Activated naive CD8-positive, alpha-beta T cell (primary cell): ENCODE data around the gene CCL7.
"Not testable (repeated sequence)": the region's sequence is repeated elsewhere in the genome, so short reads cannot be mapped to it uniquely, and the experiment has no call there.

Source experiments
- H3K27ac Mint-ChIP-seq: one replicate; pipeline ENCODE4 v1.8.0; 2021; ENCODE audit warnings: mixed read lengths
- H3K27me3 Mint-ChIP-seq: one replicate; pipeline ENCODE4 v1.8.0; 2021; ENCODE audit warnings: mixed read lengths
- H3K36me3 Mint-ChIP-seq: one replicate; pipeline ENCODE4 v1.8.0; 2021; ENCODE audit warnings: mixed read lengths
- H3K4me1 Mint-ChIP-seq: one replicate; pipeline ENCODE4 v1.8.0; 2021; ENCODE audit warnings: low read depth, mixed read lengths
- H3K4me3 Mint-ChIP-seq: one replicate; pipeline ENCODE4 v1.8.0; 2021; ENCODE audit warnings: mild to moderate bottlenecking, mixed read lengths
- H3K9me3 Mint-ChIP-seq: one replicate; pipeline ENCODE4 v1.8.0; 2021; ENCODE audit warnings: low read depth, mixed read lengths

Gene CCL7

DNA sequence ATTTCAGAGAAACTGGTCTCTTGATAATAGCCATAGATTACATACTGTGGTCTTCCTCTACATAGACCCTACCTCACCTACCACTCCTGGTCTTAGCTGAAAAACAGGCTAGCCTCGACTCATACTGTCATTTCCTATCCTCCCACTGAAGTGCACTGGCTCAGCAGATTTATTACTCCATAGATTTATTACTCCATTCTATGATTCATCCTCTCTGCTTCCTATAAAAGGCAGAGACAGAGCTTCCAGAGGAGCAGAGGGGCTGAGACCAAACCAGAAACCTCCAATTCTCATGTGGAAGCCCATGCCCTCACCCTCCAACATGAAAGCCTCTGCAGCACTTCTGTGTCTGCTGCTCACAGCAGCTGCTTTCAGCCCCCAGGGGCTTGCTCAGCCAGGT is at the start of gene CCL7:
Gene CCL7, plus strand, starts transcription at position 253 of the 400 bp plus-strand sequence. Its CDS starts 70 bp downstream, at position 323.
- Mint-ChIP-seq H3K36me3 (no peaks in the 10 kb centered on the region), H3K4me1 (no peaks in the 10 kb centered on the region), H3K9me3 (no peaks in the 10 kb centered on the region), H3K27me3 (peaks cover 15% of the 10 kb centered on the region), H3K4me3 (no peak within 1 kb of the TSS), H3K27ac (no peak within 1 kb of the TSS)

DNA sequence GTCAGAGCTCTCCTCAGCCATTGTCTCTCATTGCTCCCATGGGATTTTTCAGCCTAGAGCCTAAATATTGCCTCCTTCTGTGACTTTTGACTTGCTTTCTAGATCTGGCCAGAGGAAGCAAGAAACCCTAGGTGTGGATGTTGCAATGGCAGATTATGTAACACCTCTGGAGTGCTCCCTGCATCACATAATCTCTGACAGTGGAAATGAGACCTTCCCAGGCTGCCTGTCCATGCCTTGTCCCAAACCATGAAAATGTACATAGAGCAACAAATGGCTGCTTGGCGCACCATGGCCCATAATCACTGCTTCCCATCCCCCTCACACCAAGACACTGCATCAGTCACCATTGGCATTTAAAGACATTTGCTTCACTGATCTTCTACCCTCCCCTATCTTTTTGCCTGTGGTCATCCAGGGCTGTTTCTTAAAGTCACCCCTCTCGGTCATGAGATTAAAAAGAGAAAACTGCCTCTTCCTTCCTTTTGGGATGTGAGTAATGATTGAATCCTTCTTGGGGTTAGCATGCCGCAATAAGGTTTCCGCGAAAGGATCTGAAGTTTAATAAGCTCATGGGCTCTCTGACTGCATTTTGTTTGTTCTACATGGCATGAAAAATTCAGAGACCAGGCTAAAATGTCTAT is 49.1 kb upstream of the CCL7 start:
- Mint-ChIP-seq H3K4me1 (no peaks in the 10 kb centered on the region), H3K36me3 (no peaks in the 10 kb centered on the region), H3K27me3 (peaks cover 24% of the 10 kb centered on the region), H3K4me3 (no peak overlapping the region), H3K9me3 (no peaks in the 10 kb centered on the region), H3K27ac (no peak overlapping the region)

DNA sequence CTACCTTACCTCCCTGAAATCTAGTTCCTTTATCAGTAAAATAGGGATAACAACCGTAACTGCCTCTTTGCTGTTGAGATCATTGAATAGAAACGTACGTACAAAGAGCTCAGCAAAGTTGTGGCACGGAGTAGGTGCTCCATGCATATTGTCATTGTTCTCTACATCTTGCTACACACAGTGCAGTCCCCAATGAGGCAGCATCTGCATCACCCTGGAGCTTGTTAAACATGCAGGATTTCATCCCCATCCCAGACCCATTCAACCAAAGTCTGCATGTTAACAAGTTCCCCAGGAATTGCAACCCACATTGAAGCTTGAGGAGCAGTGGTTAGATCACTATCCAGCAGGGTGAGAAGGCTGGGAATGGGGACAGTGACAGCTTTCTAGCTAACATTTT is 48.6 kb upstream of the CCL7 start:
- peaks cover 24% of the 10 kb centered on the region for H3K27me3 Mint-ChIP-seq

DNA sequence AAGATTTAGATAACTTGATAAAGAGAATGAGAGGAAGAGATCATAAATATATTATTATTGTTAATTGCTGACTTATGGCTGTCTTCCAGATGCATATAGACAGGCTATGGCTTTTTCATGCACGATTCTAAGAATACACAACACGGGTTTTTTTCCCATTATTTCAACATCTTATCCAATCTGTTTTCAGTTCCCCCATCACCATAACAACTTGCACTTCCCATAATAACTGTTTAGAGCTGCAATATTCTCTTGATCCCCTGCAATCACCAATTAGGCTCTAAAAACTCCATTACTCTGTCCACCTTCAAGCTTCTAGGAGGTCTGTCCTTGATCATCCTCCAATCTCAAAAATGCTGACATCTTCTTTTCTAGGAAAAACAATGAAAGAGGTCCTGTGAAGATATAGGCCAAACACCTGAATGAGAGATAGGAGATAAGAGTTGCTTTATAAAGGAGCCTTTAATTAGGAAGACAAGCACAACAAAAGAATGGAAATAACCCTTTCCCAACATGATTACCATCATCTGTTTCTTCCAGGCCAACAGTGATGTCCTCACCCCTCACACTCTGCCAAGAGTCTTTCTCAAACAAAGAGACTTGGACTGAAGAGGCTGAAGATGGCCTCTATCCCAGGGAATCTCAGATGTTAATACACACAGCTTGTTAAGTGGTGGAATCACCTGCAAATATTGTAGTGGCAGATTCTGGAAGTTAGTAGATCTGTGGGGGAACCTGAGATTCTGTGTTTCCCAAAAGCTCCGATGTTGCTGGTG is 47.1 kb upstream of the CCL7 start:
- no peak overlapping the region for H3K4me3 Mint-ChIP-seq
- H3K27ac Mint-ChIP-seq = no peak overlapping the region
- peaks cover 19% of the 10 kb centered on the region for H3K27me3 Mint-ChIP-seq
- no peaks in the 10 kb centered on the region for H3K36me3 Mint-ChIP-seq
- H3K9me3 Mint-ChIP-seq = no peaks in the 10 kb centered on the region
- no peaks in the 10 kb centered on the region for H3K4me1 Mint-ChIP-seq

More for the DNA sequence above, 48.6 kb upstream of the CCL7 start:
- no peak overlapping the region for H3K4me3 Mint-ChIP-seq
- H3K36me3 Mint-ChIP-seq = no peaks in the 10 kb centered on the region
- H3K9me3 Mint-ChIP-seq = no peaks in the 10 kb centered on the region
- H3K27ac Mint-ChIP-seq = no peak overlapping the region
- no peaks in the 10 kb centered on the region for H3K4me1 Mint-ChIP-seq

DNA sequence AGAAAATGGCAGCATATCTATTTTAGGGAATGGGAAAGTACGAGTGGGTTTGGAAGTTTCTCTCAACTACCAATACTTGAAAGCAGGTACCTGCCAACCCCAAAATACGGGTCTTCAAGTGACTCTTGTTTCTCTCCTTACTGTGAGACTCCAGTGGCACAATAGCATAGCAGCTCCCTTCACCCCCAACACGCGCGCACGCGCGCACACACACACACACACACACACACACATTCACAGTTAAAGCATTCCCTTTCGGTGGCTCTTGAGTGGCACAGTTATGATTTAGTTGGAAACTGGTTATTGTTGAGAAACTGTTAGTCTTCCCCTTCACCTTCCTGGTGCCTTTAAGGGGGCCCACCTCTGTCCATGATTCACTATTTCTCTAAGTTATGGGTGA is 45.0 kb upstream of the CCL7 start:
- Mint-ChIP-seq H3K36me3 (peaks cover 5% of the 10 kb centered on the region), H3K4me3 (no peak overlapping the region), H3K4me1 (no peaks in the 10 kb centered on the region), H3K27ac (no peak overlapping the region), H3K27me3 (peaks cover 19% of the 10 kb centered on the region), H3K9me3 (peaks cover 5% of the 10 kb centered on the region)

DNA sequence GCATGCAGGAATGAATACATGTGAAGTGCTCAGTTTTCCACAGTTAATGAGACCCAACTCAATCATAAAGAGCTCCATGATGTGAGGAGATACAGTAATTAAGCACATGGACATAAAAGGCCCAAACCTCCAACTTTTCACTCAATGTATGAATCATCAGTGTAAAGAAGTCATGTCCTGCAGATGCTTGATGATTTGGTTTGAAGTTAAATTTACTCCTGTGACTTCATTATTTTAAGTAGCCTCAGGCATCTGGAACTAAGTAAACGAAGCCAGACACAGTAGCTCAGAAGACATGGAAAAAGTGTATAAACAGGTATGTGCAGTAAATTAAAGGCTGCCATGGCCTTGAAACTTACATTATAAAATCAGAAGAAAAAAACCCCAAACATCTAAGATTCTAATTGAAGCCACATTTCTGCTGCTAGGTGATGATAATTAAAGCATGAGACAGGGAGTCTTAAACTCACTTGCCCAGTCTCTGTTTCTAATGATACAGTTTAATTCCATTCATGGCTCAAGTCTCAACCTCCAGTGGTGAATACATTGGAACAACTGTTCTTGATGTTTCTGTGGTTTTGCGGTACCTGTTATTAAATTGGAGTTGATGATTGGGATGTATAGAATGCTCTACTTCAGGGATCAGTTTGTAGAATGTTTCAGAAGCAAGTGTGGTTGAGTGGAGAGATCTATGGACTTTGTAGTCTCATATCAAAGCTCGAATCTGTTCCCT is 43.8 kb upstream of the CCL7 start:
- Mint-ChIP-seq H3K4me3 (no peak overlapping the region), H3K4me1 (no peaks in the 10 kb centered on the region), H3K27me3 (peaks cover 25% of the 10 kb centered on the region), H3K36me3 (peaks cover 5% of the 10 kb centered on the region), H3K9me3 (peaks cover 5% of the 10 kb centered on the region), H3K27ac (no peak overlapping the region)

DNA sequence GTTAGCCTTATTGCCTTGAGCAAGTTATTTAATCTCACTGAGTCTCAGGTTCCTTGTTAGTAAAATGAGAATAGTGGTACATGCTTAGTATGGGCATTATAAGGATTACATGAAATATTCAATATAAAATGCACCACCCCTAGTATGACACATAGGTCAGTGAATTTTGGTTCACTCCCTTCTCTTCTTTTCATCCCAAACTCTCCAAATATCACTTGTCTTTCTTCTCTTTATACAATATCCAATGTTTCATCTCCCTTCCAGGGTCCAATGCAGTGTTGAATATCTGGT is 43.3 kb upstream of the CCL7 start:
- Mint-ChIP-seq H3K4me3 (no peak overlapping the region), H3K27me3 (peaks cover 28% of the 10 kb centered on the region), H3K27ac (no peak overlapping the region), H3K4me1 (no peaks in the 10 kb centered on the region), H3K9me3 (peaks cover 5% of the 10 kb centered on the region), H3K36me3 (peaks cover 5% of the 10 kb centered on the region)

DNA sequence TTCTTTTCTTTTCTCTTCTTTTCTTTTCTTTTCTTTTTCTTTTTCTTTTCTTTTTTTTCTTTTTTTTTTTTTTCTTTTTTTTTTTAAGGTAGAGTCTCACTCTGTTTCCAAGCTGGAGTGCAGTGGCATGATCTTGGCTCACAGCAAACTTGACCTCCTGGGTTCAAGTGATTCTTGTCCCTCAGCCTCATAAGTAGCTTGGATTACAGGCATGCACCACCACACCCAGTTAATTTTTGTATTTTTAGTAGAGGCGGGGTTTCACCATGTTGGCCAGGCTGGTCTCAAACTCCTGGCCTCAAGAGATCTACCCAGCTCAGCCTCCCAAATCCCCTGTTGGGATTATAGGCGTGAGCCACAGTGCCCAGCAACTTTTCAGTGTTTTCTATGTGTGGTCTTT is 42.7 kb upstream of the CCL7 start:
- not testable (repeated sequence) for H3K4me1 Mint-ChIP-seq, H3K27ac Mint-ChIP-seq, H3K4me3 Mint-ChIP-seq, H3K36me3 Mint-ChIP-seq, H3K9me3 Mint-ChIP-seq
- peaks cover 24% of the 10 kb centered on the region for H3K27me3 Mint-ChIP-seq

DNA sequence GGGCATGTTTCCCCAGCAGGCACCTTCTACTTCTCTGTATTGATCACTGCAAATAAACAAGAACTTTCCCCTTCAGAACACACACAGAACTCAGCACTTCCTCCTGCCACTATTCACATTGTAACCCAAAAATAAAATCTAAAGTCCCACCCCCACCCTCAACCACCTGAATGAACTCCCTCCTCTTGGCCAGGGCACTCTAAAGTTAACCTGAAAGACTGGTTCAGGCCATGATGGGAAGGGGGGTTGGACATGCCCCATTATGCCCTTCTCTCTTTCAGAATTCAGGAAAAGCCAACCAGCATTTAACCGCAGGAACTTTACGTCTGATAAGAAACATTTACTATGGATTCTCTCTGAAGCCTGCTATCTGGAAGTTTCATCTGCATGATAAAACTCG is 42.3 kb upstream of the CCL7 start:
- Mint-ChIP-seq H3K9me3 (peaks cover 5% of the 10 kb centered on the region), H3K36me3 (peaks cover 5% of the 10 kb centered on the region), H3K27me3 (peaks cover 23% of the 10 kb centered on the region), H3K4me3 (no peak overlapping the region), H3K4me1 (no peaks in the 10 kb centered on the region), H3K27ac (no peak overlapping the region)

DNA sequence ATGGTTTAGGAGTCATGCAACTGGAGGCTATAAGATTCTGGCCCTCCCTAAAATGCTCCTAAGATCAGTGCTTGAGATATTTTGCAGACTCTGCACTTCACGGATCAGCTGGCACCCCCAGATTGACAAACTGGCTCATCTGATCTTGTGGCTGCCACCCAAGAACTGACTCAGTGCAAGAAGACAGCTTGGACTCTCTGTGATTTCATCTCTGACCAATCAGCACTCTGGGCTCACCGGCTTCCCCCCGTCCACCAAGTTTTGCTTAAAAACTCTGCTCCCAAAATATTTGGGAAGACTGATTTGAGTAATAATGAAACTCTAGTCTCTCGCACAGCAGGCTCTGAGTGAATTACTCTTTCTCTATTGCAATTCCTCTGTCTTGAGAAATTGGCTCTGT is 41.2 kb upstream of the CCL7 start:
- no peak overlapping the region for H3K4me3 Mint-ChIP-seq
- H3K27me3 Mint-ChIP-seq = peaks cover 24% of the 10 kb centered on the region
- no peak overlapping the region for H3K27ac Mint-ChIP-seq
- peaks cover 5% of the 10 kb centered on the region for H3K9me3 Mint-ChIP-seq
- H3K36me3 Mint-ChIP-seq = peaks cover 5% of the 10 kb centered on the region
- no peaks in the 10 kb centered on the region for H3K4me1 Mint-ChIP-seq

DNA sequence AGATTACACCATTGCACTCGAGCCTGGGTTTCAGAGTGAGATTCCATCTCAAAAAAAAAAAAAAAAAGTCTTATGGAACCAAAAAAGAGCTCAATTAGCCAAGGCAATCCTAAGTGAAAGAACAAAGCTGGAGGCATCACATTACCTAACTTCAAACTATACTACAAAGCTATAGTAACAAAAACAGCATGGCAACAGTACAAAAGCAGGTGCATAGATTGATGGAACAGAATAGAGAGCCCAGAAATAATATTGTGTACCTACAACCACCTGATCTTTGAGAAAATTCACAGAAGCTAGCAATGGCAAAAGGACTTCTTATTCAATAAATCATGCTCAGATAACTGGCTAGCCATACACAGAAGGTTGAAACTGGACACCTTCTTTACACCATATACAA is 39.7 kb upstream of the CCL7 start:
- Mint-ChIP-seq H3K36me3 (peaks cover 5% of the 10 kb centered on the region), H3K4me1 (no peaks in the 10 kb centered on the region), H3K27ac (no peak overlapping the region), H3K9me3 (peaks cover 5% of the 10 kb centered on the region), H3K27me3 (peaks cover 27% of the 10 kb centered on the region), H3K4me3 (no peak overlapping the region)

DNA sequence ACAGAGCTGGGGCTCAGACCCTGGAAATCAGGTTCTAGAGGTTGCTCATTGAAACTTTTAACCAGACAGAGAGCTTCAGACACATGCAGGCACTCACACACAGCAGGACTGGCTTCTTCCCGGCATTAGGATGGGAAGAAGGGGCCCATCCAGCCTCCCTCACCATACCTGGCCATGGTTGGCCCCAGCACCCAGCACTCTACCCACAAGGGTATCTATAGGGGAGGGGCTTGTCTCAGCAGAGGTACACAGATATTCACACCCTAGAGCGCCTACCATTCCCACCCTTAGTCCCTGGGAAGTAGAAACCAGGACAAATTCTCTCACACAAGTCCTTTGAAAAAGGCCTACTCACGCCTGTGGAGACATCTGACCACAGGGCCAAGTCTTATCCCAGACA is 35.4 kb upstream of the CCL7 start:
- Mint-ChIP-seq H3K4me1 (no peaks in the 10 kb centered on the region), H3K4me3 (no peak overlapping the region), H3K27ac (no peak overlapping the region), H3K9me3 (peaks cover 2% of the 10 kb centered on the region), H3K27me3 (peaks cover 19% of the 10 kb centered on the region), H3K36me3 (peaks cover 2% of the 10 kb centered on the region)

DNA sequence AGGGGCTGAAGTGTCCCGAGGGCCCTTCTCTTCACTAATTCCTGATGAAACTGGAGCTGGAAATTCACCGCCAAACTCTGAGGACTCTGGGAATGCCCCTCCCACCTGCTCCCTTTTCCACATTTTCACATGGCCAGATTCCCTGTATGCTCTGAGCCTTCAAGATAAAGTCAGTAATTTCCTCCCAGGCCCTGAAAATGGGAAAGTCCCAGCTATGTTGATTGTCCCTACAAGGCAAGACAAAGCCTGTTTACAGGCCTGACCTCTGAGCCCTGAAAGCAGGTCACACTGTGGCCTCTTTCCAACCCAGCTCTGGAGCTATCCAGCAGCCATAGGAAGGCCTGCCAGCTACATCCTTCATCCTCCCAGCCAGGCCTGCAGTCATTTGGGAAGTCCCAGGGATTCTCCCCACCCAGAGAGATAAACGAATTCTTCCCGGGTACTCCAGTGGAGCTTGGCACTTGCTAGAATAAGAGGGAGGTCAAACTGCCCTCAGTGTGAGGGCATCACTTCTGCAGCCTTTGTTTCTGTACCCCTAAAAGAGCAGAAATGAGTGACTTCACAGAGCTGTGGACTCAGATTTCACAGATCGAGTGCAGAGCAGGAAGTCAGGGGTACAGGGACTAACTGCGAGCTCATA is 34.5 kb upstream of the CCL7 start:
- Mint-ChIP-seq H3K36me3 (no peaks in the 10 kb centered on the region), H3K27ac (no peak overlapping the region), H3K27me3 (peaks cover 24% of the 10 kb centered on the region), H3K4me3 (no peak overlapping the region), H3K4me1 (no peaks in the 10 kb centered on the region), H3K9me3 (no peaks in the 10 kb centered on the region)

DNA sequence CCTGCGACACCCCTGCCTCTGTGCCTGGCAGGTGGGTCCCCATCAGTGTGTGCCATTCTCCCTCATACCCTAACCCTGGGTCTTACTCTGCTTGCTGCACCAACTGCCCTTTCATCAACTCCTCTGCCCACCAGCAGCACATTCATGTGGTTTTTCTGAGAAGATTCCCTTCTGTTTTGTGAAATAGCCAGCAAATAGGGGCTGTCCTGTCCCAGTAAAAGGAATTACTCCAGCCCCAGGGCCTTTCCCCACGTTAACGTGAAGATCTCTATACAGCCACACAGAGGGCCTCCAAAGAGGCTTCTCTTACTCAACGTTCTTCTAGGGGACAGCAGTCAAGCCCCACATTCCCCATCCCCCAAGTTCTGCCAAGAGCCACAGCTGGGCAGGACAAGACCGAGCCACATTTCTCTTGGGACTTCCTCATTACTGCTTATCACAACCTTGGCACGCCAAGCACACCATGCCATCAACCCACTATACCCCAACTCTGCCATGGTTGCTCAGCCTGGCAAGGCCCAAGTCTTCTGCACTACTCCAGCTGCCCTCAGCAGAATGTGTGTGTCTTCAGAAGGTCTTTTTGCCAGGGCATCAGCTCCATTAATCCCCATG is 33.6 kb upstream of the CCL7 start:
- no peaks in the 10 kb centered on the region for H3K9me3 Mint-ChIP-seq
- H3K27ac Mint-ChIP-seq = no peak overlapping the region
- no peak overlapping the region for H3K4me3 Mint-ChIP-seq
- no peaks in the 10 kb centered on the region for H3K4me1 Mint-ChIP-seq
- H3K36me3 Mint-ChIP-seq = no peaks in the 10 kb centered on the region
- peaks cover 17% of the 10 kb centered on the region for H3K27me3 Mint-ChIP-seq

DNA sequence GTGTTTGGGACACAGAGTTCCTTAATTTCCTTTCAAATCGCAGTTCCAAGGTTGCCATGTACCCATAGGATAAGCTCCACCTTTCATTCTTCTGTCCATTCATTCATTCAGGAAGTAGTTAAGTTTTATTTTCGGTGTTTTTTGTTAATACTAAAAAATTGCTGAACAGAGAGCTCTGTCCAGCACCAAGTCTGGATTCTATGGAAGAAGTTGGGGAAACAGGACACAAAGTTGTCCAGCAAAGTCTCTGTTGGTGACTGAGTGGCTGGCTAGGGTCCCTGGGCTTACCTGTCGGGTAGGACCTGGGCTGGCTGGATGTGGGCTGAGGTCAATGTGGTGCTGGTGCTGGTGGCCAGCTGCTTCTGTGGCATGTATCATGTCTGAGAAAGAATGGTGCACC is 32.6 kb upstream of the CCL7 start:
- Mint-ChIP-seq H3K4me1 (no peaks in the 10 kb centered on the region), H3K27ac (no peak overlapping the region)

More for the DNA sequence above, 32.6 kb upstream of the CCL7 start:
- Mint-ChIP-seq H3K27me3 (peaks cover 16% of the 10 kb centered on the region), H3K4me3 (no peak overlapping the region), H3K9me3 (no peaks in the 10 kb centered on the region), H3K36me3 (no peaks in the 10 kb centered on the region)
